Activated CD8-positive, alpha-beta memory T cell treated with anti-CD3 and anti-CD28 coated beads for 4 hours (primary cell): ENCODE data around the gene ARAP1.

Experiments used
- DNase-seq, 2 donors: peaks; one replicate each; pipeline ENCODE4 v3.0.0-alpha.2; 2020; ENCODE audit warnings: low read depth in 2 of 2

ARAP1 gene

DNA sequence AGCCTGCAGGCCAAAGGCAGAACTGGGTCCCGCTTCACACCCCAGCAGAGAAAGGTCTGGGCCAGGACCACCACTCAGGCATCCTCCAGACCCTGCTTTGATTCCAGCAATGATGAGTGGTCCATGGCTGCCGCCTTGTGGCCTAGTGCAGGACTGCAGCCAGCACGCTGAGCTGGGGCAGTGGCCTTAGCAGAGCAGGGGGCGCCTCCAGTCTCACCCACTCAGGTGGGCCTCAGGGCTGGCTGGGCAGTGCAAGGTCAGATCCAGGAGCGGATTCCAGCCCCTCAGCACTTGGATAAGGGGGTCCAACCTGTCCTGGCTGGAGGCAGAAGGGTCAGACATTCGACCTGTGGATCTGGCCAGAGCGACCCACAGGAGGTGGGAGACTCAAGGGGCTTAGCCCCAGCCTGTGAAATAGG lies 68.4 kb downstream of the ARAP1 start:
- peak; percentile 19 to 27 for DNase-seq

DNA sequence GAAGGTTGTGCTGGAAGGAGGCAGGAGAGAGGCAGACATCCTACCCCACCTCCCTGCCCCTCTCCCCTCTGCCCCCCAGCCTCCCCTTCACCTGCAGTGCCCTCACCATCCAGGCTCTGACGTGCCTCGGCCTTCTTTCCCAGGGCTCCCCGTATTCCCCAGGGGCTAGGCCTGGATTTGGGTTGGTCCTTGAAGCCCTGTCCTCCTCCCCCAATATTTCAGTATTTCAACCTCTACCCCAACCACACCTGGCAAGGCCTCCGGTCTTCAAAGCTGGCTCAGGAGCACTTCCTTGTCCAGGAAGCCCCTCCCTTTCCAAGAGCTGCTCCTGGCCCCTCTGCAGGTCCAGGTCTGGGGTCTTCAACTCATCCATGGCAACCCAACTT lies 69.4 kb downstream of the ARAP1 start:
- DNase-seq: no peak

DNA sequence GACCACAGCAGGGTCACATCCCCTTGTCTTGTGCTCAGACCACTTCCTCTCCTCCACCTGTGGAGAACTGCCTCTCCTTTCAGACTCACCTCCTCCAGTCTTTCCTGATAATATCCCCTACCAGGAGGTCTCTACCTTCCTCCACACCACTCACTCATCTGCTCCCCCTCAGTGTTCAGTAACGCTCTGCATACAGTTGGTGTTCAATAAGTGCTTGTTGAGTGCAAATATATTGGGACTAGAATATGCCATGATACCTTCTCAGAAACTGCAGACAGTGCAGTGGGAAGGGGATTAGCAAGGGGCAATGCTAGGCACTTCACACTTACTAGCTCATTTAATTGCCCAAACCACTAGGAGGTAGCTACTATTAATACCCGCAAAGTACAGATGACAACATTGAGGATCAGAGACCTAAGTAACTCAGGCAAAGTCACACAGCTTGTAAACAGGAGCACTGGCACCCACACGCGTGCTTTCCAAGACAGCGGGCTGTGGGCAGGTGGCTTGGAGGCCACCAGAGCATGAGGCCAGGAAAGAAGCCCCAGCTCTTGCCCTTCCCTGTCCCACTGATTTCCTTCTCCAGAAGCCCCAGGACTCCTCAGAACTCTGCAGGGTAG lies 69.9 kb downstream of the ARAP1 start:
- no peak for DNase-seq

- DNase-seq: no peak
Measured at GRCh38 chr11:72681226-72682153, 70.7 kb downstream of the ARAP1 start.

DNA sequence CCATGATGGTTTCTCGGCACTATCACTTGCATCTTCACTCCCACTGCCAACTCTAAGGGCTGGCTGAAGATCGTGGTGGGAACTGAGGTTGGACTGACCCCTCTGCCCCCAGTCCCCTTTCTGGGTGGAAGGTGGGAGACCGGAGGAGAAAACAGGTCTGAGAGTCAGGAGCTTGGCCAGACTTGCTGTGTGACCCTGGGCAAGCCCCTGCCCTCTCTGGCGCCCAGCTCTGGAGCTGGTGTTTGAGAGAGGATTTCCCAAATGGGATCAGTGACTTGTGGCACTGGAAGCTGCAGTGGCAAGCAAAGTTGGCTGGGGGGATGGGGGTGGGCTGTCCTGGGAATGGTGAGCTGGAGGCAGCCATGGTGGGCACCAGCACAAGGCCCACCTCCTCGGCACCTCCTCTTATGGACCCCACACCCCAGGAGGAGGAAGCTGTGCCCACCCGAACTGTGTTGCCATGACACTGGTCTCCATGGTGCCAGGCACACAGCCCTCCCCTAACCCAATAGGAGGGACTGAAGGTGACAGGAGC lies 71.5 kb downstream of the ARAP1 start:
- no peak for DNase-seq

GRCh38 chr11:72679869-72680268 lies 72.3 kb downstream of the ARAP1 start:
- no peak for DNase-seq

GRCh38 chr11:72678524-72678923 lies 73.7 kb downstream of the ARAP1 start:
- DNase-seq: no peak

- DNase-seq: peak in 1 of 2 donors; percentile 21
Measured at GRCh38 chr11:72676861-72677341, 75.3 kb downstream of the ARAP1 start.

GRCh38 chr11:72675221-72675620 lies 77.0 kb downstream of the ARAP1 start:
- no peak for DNase-seq

DNA sequence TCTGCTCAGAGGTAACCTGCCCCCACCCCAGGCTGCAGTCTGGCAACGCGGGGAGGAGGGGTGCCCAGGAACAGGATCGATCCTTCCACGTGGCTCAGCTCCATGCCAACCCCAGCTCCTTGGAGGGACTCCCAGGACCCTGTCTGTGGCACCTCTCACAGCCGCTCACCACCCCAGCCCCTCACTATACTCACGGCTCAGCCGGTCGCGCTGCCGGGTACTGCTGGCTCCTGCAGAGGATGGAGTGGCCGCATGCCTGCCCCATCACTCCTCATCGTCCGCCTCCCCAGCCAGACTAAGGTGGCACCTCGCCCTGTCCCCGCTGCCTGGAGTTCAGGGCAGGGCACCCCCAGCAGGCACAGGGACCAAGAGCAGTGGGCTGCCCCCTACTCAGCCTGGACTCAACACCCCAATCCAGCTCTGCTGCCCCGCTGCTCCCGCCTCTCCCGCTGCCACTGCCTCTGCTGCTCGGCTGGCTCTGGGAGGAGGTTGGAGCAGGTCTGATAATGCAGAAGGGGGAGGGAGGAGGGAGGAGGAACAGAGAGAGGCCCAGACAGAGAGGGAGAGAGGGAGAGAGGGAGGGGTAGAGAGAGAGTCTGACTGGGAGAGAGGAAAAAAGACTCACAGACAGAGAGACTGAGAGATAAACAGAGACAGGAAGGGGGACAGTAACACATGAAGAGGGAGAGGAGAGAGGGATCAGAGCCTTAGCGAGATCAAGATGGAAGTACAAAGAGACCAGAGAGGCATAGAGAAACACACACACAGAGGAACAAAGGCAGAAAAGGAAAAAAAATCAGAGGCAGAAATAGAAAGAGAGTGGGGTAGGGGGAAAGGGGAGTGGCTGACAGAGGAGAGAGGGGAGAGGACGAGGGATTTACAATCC lies 78.0 kb downstream of the ARAP1 start, which contains the start of gene PDE2A:
TSS of gene PDE2A (minus strand) at position 480 of the 886 bp plus-strand sequence. CDS start at position 265, 215 bp downstream.
- DNase-seq: no peak

DNA sequence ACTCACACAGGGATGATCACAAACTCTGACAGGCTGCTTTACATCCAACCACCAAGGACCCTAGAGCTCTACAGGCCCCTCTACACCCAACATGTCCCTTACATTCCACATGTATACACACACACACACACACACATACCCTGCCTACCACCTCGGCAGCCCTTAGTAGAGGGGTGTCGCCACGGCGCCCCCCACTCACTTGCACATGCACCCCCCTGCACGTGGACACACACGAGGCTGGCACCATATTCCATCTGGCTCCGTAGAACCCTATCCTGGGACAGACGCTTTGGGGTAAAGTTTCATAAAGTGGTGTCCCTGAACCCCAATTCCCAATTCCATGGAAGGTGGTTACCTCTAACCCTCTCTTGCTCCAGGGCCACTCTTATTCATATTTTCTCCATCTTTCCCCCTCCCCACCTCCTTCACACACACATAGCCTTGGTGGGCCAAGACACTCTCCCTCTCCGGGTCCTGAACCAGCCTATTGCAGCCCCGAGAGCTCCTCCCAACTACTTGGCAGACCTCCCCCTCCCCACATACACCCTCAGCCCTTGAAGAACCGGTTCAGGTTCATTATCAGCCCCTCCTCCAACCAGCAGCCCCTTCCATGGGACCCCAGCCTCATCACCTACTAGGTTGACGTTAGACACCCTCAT lies 78.8 kb downstream of the ARAP1 start:
- DNase-seq: no peak

DNA sequence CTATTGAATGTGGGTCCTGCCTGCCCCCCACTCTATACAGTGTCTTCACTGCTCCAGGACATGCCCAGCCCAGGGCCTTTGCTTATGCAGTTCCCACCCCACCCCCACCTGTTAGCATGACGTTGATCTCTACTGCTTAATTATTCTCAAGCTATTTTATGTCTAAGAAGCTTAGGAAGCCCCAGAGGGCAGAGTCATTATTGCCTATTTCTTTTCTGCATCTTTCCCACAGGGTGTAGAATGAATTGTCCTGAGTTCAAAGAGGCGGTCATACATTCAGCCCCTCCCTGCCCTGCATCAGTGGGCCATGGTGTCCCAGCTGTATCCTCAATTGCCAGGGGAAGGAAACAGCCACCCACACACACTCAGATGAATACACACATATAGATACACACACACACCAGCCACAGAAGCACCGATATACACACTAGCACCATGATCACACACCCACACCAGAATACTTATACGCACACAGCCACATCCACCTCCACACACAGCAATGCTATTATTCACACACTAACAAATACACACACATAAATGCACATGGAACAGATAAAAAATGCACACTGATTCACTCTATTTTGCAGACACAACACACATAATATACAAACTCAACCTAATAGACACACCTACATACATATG lies 79.5 kb downstream of the ARAP1 start:
- no peak for DNase-seq

DNA sequence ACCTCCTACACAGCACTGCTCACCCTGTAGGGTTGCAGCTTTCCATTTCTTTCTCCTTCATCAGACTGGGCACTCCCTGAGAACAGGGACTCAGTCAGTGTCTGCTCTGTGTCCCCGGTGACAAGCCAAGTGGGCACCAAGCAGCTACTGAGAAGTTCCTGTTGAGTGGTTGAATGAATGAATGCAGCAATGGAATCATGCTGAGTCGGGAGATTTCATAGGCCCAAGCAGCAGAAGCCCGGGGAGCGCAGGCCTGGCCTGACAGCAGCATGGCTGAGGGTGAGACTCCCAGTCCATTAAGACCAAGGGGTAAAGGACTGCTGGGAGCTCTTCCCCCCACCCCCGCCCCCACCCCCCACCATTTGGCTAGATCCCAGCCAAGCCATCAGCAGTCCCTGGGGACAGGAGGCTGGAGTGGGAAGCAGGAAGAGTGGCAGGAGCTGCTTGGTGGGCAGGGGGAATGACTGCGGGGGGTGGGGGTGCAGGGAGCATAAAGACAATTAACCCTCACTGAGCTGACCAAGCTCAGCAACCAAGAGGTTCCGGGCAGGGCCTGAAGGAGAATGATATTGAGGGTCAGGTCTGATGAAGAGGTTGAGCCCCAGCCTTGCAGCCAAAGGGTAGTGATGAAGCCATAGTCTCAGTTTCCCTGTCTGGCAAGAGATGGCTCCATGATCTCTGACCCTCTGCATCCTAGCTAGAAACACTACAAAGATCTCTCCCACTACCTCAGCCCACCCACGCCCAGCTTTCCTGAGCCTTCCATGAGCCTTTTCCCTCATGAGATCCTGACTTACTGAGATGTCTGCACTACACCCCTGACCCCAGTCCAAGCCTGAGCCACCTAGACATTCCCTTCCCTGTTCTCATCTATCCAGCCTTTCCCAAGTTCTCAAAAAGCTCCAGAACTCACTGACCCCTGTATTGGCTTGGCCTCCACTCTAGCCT lies 80.8 kb downstream of the ARAP1 start:
- DNase-seq: no peak

DNA sequence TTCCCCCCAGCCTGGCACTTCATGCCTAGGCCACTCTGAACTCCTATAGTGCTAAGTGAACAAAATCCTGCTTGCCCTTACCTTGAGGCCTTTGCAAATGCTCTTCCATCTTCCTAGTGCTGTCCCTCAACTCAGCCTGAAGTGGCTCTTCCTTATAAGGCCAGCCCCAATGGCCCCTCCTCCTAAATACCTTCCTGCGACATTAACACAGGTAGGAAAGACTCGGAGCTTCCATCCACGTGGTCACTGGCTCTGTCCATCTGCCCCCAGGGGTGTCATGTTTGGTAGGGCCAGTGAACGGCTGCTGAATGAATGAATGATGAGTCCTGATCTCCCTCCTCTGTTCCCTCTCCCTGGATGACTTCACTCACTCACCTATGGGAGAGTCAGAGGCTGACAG lies 82.2 kb downstream of the ARAP1 start:
- no peak for DNase-seq

DNA sequence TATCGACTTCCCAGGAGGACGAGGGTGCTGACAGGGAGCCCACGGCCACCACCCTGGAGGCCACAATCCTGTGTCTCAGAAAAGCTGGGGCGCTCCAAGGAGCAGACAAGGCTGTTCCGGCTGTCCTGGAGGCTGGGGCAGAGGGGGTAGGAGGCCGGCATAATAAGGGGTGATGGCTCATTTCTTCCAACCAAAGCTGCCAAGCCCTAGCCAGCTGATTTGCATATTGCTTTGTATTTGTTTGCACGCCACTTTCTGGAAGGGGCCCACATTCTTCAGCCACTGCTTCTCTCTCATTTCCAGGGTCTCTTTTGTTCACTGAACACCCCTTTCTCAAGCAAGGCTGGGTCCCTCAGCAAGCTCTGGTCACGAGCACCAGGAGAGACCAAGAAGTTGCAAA lies 82.7 kb downstream of the ARAP1 start:
- DNase-seq: no peak

DNA sequence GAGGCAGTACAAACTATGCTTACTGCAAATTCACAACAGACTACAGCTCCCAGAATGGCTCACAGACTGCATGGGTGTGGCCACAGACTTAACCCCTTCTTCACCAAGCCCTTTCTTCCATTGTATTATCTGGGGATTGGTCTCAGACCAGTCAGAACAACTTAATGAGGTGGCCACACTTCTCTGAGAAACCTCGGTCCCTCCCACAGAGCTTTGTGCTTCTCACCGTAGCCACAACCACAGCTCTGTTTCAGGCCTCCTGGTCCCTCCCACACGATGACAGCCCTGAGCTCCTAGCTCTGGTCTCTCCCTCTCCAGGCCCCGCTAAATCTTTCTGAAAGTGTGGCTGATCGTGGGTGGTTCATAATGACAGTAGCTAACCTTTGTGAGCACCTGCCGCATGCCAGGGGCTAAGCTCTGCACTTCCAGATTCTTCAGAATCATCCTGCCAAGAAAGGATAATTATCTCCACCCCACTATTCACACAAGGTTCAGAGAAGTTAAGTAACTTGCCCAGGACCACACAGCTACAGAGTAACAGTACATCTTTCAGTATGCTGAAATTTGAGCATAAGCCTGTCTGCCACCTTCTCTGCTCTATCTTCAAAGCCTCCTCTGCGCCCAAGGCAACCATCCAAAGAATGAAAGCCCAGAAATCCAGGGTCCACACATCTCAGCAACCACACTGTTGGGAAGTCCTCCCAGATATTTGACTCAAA lies 83.4 kb downstream of the ARAP1 start:
- DNase-seq: no peak

- DNase-seq: no peak
Measured at GRCh38 chr11:72665911-72666472, 86.2 kb downstream of the ARAP1 start.

DNA sequence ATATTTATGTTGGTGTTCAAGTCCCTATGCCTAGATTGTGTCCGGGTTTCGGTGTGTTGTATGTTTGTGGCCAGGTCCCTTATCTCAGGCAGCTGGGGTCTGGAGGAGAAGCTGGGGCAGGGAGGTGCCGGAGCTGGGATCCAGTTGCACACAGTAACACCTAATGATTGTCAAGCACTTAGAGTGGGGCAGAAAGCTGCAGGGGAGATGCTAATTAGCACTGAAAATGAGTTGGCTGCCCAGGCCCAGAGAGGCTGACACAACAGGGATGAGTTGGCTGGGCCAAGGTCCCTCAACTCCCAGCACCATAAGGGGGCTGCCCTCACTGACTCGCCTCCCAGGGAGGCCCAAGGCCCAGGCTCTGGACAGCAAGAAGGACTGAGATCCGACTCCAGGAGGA lies 90.2 kb downstream of the ARAP1 start:
- DNase-seq: no peak
